HG03039 (cell line): ENCODE results near the gene MBD4.
A peak's percentile ranks its signal among the peaks of the same experiment; 100 is the strongest.
"Not testable (repeated sequence)": the region's sequence is repeated elsewhere in the genome, so short reads cannot be mapped to it uniquely, and the experiment has no call there.

Source experiments
- ATAC-seq: cut with Tn5 transposase; IDR thresholded peaks from one replicate; pipeline ENCODE4 v1.9.1; 2021; ENCODE audit warnings: mild to moderate bottlenecking, moderate library complexity; ENCODE audit not compliant: unreplicated experiment

Gene MBD4

DNA sequence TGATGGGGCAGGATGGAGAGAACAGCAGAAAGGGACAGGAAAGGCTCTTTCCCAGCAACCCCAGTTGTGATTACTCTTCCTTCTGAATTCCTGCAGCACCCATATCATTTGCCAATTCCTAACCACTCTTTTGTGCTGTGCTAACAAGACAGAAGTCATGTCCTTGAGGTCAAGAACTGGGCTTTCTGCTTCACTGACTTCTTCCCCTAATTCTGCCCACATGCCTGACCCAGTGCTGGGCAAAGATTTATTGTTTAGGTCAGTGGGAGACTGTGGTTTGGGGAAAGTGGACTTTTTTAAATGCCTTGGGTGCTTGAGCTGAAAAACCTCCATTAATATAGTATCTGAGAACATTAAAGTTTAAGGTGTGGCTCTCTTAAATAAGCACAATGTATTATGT, 7.1 kb downstream of the MBD4 start:
- ATAC-seq: no peak

DNA sequence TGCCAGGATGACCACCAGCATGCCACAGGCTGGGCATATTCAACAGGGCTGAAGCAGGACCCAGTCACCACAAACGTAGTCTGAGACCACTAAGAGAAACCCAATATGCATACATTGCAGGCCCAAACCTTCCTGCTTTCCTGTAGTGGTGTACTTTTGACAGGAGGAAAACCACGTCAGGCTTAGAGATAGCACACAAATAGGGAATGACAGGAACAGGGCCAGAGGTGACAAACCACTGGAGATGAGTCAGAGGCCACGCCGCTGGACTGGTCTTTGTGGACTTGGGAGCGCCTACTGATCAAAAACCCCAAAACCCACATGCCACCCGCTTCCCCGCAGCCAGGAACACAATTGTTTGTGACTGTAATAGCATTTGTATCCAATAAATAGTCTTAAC, 7.7 kb downstream of the MBD4 start:
- ATAC-seq: no peak

DNA sequence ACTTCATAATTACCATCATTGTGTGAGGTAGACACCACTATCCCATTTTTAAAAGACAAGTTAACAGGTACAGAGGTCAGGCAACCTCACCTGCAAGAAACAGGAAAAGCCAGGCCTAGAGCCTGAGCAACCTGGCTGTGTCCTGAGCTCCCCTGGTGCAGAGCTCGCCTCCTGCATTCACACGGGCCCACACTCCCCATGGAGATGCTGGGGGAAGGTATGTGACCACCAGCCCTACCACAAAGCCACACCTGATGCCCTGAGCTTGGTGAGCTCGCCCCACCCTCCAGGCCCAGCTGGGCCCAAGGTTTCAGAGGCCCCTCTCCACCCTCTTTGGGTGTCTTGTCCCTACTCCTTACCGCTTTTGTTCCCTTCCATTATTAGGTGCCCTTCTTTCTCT, 10.1 kb downstream of the MBD4 start:
- ATAC-seq: no peak

DNA sequence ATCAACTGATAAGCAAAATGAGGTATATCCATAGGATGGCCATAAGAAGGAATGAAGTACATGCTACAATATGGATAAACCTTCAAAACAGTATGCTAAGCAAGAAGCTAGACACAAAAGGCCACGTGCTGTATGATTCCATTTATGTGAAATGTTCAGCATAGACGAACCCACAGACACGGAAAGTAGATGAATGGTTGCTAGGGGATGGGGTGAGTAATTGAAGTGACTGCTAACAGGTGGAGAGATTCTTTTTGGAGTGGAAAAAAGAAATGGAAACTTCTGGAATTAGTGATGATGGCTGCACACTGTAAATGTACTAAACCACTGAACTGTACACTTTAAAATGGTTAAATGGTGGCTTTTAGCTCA, 10.7 kb downstream of the MBD4 start:
- ATAC-seq: no peak

DNA sequence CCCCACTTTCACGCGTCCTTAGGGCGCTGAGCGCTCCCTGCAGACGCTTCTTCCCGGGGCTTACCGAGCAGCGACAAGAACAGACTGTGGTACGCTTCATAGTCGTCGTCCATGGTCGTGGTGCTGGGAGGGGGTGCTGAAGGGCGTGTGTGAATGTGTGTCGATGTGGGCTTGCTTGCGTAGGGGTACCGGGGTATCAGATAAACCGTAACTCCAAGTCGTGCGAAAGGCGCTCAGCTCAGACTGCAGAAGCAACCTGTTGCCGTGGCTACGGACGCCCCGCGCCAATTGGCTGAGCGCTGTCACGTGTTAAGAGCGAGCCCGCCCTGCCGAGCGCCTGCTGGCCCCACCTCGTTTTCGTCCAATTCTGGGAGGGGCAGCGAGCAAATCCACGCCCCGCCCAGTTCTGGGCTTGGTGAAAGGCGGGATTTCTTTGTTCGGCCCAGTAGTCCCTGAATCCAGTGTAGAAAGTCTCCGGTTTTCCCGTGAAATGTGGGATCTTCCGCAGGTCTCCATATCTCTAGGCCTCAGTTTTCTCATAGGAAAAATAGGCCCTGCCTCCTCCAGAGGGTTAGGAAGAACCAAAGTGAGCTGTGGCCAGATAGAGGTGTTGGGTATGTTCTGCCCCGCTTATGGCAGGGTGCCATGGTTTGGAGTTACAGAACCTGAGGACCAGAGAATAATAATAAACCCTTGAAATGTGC, 11.2 kb downstream of the MBD4 start, which contains the start of gene EFCAB12:
EFCAB12 (minus strand) TSS at position 261 of the 704 bp plus-strand sequence; CDS start at position 113, 148 bp downstream.
- ATAC-seq: peak; percentile 79

DNA sequence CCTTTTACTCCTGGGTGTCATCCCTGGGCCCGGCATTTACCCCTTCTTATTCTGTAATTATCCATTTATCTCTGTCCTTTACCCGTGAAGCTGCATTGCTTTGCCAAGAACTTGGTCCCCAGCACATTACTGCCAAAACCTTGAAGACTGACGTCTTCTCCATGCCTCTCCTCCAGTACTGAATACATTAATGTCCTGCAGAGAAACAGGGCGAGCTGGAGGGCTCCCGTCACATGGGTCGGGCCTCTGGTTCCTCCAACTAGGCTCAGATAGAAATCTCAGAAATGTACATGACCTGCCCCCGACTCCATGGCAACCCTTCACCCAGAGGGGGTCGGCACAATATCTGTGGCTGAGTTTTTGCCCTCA, 11.8 kb downstream of the MBD4 start:
- no peak for ATAC-seq

DNA sequence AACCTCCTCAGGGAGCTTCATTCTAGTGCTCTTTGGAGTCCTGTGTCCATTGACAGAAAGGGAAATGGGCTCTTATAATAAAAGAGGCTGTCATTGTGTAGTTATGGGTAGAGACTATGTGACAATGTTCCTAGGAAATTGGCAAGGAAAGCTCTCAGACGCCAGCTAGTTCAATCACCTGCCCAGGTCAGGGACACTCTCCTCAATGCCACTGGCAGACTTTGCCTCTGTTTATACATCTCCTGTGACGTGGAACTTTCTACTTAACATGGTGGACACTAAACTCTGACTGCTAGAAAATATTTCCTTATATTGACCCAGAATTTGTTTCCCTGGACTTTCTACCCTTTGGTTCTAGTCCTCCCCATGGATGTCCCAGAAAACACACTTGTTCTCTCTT, 14.1 kb downstream of the MBD4 start:
- no peak for ATAC-seq

DNA sequence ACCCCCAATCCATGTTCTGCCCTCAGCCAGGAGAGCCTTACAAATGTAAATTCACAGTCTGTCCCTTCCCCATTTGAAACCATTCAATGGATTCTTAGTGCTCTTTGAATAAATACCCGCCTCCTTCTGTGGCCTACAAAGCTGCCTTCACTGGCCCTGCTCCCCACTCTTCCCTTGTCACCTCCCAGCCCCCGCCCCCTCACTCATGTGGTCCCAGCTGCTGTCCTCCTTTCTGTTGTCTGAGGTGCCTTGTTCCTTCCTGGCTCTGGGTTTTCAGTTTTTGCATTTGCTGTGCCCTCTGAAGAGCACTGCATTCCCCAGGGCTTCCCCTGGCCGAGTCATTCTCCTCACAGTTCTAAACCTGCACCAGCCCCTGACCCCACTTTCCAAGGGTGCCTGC, 14.5 kb downstream of the MBD4 start:
- no peak for ATAC-seq

DNA sequence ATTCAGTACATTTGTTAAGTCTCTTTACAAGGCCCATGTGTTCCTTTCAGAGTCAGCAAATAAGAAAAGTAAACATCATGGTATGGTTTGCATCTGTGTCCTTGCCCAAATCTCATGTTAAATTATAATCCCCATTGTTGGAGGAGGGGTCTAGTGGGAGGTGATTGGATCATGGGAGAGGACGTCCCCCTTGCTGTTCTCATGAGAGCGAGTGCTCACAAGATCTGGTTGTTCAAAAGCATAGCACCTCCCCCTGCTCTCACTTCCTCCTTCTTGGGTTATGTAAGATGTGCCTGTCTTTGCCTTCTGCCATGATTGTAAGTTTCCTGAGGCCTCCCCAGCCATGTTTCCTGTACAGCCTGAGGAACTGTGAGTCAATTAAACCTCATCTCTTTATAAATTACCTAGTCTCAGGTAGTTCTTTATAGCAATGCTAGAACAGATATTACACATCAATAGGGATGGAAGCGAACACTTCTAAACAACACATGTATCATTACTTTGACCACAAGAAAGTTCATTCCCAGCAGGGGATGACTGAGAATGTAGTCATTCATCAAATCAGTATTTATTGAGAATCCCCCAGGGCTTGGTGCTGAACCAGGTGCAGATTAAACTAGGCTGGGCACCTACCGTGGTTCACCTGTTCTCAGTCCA, 15.4 kb downstream of the MBD4 start:
- peak; percentile 63 for ATAC-seq

DNA sequence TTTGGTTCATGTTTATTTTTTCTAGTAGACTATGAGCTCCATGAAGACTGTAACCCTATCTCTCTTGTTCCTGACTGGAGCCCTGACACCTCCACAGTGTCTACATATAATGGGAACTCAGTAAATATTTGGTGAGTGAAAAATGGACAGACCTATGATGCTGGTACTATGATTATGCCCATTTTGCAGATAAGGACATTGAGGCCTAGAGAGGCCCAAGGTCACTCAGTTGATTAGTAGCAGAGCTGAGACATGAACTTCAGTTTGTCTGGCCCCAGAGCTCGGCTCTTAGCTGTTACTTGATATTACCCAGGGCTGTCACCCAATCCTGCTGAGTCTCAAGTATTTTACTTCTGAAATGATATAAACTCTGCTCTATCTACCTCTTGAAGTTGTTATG, 16.9 kb downstream of the MBD4 start:
- no peak for ATAC-seq

DNA sequence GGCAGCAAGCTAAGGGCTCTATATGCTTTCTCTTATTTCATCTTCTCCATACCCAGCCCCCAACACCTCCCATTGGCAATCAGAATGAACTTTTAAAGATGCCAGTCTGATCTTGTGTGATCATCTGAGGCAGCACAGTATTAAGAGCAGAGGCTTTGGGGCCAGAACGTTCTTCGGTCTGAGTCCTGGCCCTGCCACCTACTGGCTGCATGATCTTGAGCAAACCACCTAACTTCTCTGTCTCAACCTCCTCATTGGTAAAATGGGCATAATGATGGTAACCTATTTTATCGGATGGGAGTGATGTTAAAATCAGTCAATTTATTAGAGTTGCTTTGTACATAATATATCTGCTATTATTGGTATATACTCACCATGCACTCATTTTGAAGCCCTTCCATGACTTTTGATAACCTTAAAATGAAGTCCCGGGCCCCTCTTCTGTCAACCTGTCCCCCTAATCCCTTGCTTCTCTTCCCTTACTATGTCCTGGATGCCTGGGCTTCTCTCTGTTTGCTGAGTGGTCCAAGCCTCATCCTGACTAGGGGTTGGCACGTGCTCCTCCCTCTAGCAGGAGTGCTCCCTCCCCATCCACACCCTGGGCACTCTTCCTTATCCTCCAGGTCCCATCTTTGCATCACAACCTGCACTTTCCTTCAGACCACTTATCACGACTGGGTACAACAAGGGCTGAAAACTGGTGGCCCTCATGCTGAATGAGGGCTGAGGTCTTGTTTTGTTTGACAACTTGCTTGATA, 17.6 kb downstream of the MBD4 start:
- ATAC-seq: no peak

DNA sequence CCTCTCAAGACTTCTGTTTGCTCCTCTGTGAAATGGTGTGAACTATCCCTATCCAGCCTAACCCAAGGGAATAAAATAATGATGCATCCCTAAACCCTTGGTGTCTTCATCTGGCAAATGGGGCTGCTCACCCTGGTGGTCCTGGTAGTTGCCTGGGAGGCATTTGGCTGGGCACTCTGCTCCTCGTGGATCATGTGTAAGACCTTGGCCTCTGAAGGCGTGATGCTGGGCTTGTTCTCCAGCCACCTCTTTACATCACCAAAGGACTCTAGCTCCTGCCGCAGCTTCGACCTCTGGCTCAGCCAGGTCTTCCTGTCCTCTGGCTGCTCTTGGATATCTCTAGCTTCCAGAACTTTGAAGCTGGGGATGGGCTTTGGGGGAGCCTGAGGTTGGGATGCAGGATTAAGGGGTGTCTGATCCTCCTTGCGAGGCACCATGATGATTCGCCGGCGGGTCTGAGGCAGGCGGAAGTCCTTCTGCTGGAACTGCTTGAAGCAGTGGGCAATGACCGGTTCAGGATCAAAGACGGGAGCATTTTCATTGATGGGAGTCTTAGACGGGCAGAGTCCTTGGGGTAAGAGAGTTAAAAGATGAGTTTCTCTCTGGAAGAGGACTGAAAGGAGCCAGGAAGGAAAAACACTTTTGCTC, 18.4 kb downstream of the MBD4 start:
- no peak for ATAC-seq

DNA sequence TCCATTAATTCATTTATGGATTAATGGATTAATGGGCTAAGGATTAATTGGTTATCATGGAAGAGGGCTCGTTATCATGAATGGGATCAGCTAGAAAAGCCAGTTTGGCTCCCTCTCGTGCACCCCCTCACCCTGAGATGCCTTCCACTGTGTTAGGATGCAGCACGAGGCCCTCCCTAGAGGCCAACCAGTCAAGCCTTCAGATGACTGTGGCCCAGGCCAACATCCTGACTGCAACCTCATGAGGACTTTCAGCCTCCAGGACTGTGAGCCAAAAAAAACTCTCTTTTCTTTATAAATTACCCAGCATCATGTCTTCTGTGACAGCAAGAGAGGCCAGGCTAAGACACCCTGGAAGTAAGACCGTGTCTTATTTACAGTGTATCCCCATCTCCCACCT, 20.3 kb downstream of the MBD4 start:
- no peak for ATAC-seq

DNA sequence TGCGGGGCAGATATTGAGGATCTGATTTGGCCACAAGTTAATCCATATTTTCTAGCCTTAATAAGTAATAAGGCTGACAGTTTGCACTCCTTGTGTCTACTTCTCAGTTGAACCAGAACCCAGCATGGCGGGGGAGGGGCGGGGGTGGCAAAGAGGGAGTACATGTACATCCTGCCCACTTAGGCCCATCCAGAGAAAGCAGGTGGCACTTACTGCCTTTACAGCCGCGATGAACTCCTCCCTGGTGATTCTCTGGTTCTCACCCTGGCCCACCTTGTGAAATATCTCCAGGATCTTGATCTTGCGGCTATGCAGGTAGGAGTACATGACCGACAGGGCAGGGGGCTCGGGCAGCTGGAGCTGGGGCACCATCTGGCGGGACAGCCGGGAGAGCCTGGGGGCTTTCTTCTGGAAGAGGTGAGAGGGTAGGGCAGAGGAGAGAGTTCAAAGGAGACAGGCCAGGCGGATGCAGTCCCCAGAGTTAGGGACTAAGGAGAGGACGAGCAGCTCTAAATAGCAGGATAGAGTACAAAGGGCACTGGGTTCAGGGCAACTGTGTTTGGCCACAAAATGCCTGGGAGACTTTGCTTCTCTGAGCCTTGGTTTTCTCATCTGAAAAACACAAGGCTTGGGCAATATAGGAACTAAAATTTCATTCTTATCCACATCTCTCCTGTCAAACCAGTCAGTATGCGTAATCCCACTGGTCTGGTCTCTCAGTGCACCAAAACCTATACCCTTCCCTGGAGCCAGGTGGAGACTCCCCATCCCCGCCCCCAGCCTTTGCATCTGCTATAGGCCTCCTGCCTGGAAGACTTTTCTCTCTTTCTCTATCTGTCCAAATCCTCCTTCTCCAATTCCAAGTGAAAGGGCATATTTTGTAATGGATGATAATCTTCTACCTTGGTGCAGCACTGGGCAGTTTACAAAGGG, 21.4 kb downstream of the MBD4 start:
- ATAC-seq: no peak

DNA sequence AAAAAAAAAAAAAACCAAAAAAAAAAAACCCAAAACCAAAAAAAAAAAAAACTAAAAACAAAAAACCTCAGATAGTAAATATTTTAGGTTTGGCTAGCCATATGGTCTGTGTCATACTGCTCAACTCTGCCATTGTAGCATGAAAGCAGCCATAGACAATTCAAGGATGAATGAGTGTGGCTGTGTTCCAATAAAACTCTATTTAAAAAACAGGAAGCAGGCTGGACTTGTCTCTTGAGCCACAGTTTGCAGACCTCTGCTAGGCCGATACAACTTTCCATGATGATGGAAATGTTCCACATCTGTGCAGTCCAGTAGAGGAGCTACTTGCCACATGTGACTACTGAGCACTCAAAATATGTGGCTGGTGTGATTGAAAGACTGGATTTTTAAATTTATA, 22.4 kb downstream of the MBD4 start:
- ATAC-seq: no peak

DNA sequence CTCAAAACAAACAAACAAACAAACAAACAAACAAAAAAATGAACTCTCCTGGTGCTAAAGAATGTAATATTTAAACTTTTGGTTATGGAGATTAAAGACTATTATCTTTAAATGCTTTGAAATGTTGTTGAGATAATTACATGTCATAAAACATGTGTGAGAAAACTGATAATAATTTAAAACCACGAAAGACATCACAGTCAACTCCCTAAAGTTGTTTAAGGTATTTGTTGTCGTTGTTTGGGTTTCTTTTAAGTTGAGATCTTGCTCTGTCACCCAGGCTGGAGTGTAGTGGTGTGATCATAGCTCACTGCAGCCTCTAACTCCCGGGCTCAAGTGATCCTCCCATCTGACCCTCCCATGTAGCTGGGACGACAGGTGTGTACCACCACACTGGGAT, 23.3 kb downstream of the MBD4 start:
- no peak for ATAC-seq

DNA sequence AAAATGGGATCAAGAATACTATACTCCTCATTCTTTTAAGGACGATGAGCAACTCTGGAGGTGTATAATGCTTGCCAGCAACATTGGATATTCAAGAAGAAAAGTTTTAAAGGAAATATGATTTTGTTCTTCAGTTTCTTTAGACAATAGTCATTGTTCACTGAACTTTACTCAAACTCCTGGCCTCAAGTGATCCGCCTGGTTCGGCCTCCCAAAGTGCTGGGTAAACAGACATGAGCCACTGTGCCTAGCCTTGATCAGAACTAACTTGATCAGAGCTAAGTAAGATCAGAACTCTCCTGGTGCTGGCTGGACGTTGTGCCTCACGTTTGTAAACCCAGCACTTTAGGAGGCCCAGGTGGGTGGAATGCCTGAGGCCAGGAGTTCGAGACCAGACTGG, 23.9 kb downstream of the MBD4 start:
- ATAC-seq: no peak

DNA sequence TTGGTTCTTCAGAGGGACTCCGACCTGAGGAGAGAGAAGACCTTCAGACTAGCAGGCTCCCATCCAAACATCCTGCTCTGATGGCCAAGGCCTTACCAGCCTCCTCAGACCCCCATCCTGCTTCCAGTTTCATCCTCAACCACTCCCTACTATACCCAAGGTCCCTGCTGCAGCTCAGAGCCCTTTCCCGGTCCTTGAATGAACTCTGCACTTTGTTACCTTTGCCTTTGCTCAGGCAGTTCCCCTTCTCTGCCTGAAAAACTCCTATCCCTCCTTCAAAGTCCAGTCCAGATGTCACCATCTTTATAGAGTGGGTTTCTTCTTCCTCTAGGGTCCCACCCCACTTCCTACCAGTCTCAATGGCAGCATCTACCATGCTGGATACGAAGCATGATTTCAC, 24.4 kb downstream of the MBD4 start:
- no peak for ATAC-seq

DNA sequence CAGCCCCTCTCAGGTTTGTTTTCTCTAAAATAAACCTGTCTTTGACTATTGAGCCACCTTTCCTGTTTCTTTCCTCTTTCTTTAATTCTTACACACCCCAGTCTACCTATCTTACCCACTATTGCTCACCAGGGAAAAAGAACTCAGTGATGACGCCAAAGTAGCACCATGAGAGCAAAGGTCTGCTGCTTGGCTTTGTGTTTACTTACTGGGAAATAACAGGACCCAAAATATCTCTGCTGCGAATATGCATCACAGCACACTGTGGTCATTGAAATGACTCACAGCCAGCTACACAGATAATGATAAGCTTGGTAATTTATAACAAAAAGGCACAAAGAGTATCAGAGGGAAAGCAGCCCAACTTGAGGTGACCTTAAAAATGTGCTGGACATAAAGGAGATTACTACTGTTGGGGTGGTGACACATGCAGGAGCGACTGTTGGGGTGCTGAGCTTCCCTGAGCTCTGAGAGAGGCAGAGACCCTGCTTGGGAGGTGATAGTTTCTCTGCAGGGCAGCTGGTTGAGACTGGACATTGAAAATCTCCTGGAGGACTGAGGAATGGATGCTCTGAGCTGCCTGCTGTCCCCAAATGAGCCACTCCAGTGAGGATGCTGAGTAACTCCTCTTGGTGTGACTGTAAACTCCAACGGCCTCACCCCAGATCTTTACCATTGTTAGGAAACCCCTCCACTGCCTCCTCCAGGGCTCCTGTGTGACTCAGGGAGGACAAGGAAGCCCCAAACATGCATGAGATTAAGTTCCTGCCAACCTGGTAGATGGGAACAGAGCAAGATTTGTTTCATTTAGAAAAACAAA, 25.9 kb downstream of the MBD4 start:
- ATAC-seq: peak; percentile 82

DNA sequence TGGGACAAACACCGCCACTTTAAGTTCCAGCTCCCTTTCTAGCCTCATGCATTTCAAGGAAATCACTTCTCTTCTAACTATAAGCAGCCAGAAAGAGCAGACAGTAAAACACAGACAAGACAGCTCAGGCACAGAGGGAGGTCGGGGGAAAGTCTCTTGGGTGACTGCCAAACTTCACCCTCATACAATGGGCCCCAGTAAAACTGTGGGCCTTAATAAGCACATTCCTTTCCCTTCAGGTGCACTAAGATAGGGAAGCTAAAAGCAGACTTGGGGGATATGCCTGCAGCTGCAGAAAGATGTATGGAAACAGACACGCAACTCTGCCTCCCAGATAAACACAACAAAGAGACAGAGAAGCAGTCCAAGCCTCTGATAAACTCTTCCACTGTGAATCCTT, 26.5 kb downstream of the MBD4 start:
- ATAC-seq: not testable (repeated sequence)
